HCT116 (cell line): Measurements from ENCODE around the gene C20orf204. TPM values are rescaled to one million over a fixed set of nuclear protein-coding genes. Genes with fewer than 3 reads are reported as not detected.

Experiments
- ATAC-seq: fragments of 200-7000 bp; cut with Tn5 transposase; 2 replicates; pipeline ENCODE4 v1.9.1; 2020; ENCODE audit warnings: mild to moderate bottlenecking, moderate library complexity
- BruUV-seq: library from RNA; stranded (reverse); fragments of 400-500 nt; replicated peaks from 2 replicates; lab custom pipeline; 2021; lab: Mats Ljungman, UMichigan
- CTCF ChIA-PET: fragments of 300-600 bp; sonication (Branson Sonifier 250); formaldehyde crosslinking; loops from one replicate; lab custom pipeline; 2021; ENCODE audit warnings: antibody characterized with exemption; lab: Charles Lee
- POLR2A ChIA-PET: fragments of 300-600, 350-600 bp; sonication (Branson Sonifier 250); formaldehyde crosslinking; loops from one replicate; lab custom pipeline; 2021; ENCODE audit warnings: antibody characterized with exemption; lab: Charles Lee
- RAD21 ChIA-PET, 2 experiments: fragments of 300-600 bp; sonication (Branson Sonifier 250); formaldehyde crosslinking; loops; one replicate each; lab custom pipeline; 2023; ENCODE audit warnings: low total read pairs in 2 of 2; ENCODE audit not compliant: uncharacterized antibody in 2 of 2, unreplicated experiment in 2 of 2, low non-redundant PET in 1 of 2; lab: Charles Lee
- DNase-seq: peaks from one replicate; pipeline ENCODE4 v3.0.0-alpha.2; 2010; ENCODE audit warnings: low read depth, low spot score
- H2AFZ ChIP-seq: fragments of 200-600 bp; shearing (Covaris generic), sonication (generic); 2 replicates; pipeline ENCODE4 v1.6.1; 2017; ENCODE audit warnings: low read depth, mixed run types, mixed read lengths, antibody characterized with exemption, low read length; ENCODE audit not compliant: poor library complexity, severe bottlenecking
- H3K27ac ChIP-seq: 2 replicates; pipeline ENCODE4 v1.5.1; 2012; ENCODE audit warnings: low read depth, low read length
- H3K27me3 ChIP-seq: fragments of 200-600 bp; sonication (generic); 2 replicates; pipeline ENCODE4 v1.6.1; 2016; ENCODE audit warnings: mixed run types, low read length, mixed read lengths; ENCODE audit not compliant: insufficient read depth
- H3K36me3 ChIP-seq, 2 experiments: fragments of 200-500 bp in 1 of 2; fragments of 200-600 bp in 1 of 2; sonication (Bioruptor generic) in 1 of 2; sonication (generic) in 1 of 2; 2 replicates each; pipeline versions ENCODE4 v1.5.1 to v1.6.1; 2014 to 2016; ENCODE audit warnings: low read length in 2 of 2, inconsistent platforms in 1 of 2, mixed read lengths in 1 of 2, mixed run types in 1 of 2; ENCODE audit not compliant: insufficient read depth in 2 of 2, control insufficient read depth in 1 of 2
- H3K4me1 ChIP-seq, 2 experiments: fragments of 200-600 bp in 1 of 2; sonication (generic) in 1 of 2; 2 replicates each; pipeline versions ENCODE4 v1.5.1 to v1.6.1; 2012 to 2017; ENCODE audit warnings: low read length in 2 of 2, inconsistent platforms in 1 of 2, mild to moderate bottlenecking in 1 of 2, mixed read lengths in 1 of 2, mixed run types in 1 of 2, moderate library complexity in 1 of 2; ENCODE audit not compliant: insufficient read depth in 2 of 2, control insufficient read depth in 1 of 2
- H3K4me2 ChIP-seq: fragments of 200-600 bp; sonication (generic); 2 replicates; pipeline ENCODE4 v1.6.1; 2017; ENCODE audit warnings: mixed run types, low read length, mixed read lengths
- H3K4me3 ChIP-seq, 2 experiments: fragments of 200-600 bp in 1 of 2; sonication (generic) in 1 of 2; replicated peaks in 1 of 2; 2 replicates each; pipeline ENCODE4 v1.5.1; 2011 to 2016; ENCODE audit warnings: low read length in 2 of 2, control low read depth in 1 of 2, low read depth in 1 of 2, mild to moderate bottlenecking in 1 of 2, mixed read lengths in 1 of 2, mixed run types in 1 of 2
- H3K79me2 ChIP-seq: fragments of 200-600 bp; sonication (generic); 2 replicates; pipeline ENCODE4 v1.6.1; 2017; ENCODE audit warnings: mild to moderate bottlenecking, mixed run types, low read length, moderate library complexity, mixed read lengths; ENCODE audit not compliant: insufficient read depth
- H3K9ac ChIP-seq: fragments of 200-600 bp; sonication (generic); 2 replicates; pipeline ENCODE4 v1.6.1; 2016; ENCODE audit warnings: low read length, mixed read lengths
- H3K9me2 ChIP-seq: fragments of 200-600 bp; sonication (generic), shearing (Covaris generic); 2 replicates; pipeline ENCODE4 v1.6.1; 2017; ENCODE audit warnings: mixed run types, mild to moderate bottlenecking, moderate library complexity; ENCODE audit not compliant: insufficient read depth
- H3K9me3 ChIP-seq, 2 experiments: fragments of 200-500 bp in 1 of 2; fragments of 200-600 bp in 1 of 2; sonication (Bioruptor generic) in 1 of 2; sonication (generic) in 1 of 2; 2 replicates each; pipeline ENCODE4 v1.6.1; 2014 to 2017; ENCODE audit warnings: low read length in 2 of 2, mixed read lengths in 2 of 2, inconsistent platforms in 1 of 2, low read depth in 1 of 2, mild to moderate bottlenecking in 1 of 2, mixed run types in 1 of 2, moderate library complexity in 1 of 2; ENCODE audit not compliant: control insufficient read depth in 1 of 2, insufficient read depth in 1 of 2
- H4K20me1 ChIP-seq: fragments of 200-600 bp; sonication (generic), shearing (Covaris generic); 2 replicates; pipeline ENCODE4 v1.6.1; 2017; ENCODE audit warnings: mixed run types, mild to moderate bottlenecking, moderate library complexity; ENCODE audit not compliant: insufficient read depth
- CBX3 ChIP-seq: IDR thresholded peaks from 2 replicates; pipeline ENCODE4 v1.6.1; 2012; ENCODE audit warnings: low read depth
- ELF1 ChIP-seq: IDR thresholded peaks from 2 replicates; pipeline ENCODE4 v1.6.1; 2012; ENCODE audit warnings: low read depth, borderline replicate concordance
- EZH2phosphoT487 ChIP-seq: fragments of 200-600 bp; IDR thresholded peaks from 2 replicates; pipeline ENCODE4 v1.6.1; 2018; ENCODE audit warnings: antibody characterized with exemption, borderline replicate concordance
- FOSL1 ChIP-seq: IDR thresholded peaks from 2 replicates; pipeline ENCODE4 v1.6.1; 2012; ENCODE audit warnings: low read depth
- POLR2AphosphoS5 ChIP-seq: IDR thresholded peaks from 2 replicates; pipeline ENCODE4 v1.6.1; 2011; ENCODE audit warnings: mild to moderate bottlenecking, low read depth, low read length, moderate library complexity
- RAD21 ChIP-seq: IDR thresholded peaks from 2 replicates; pipeline ENCODE4 v1.6.1; 2012; ENCODE audit warnings: low read depth, mild to moderate bottlenecking
- SIN3A ChIP-seq: IDR thresholded peaks from 2 replicates; pipeline ENCODE4 v1.6.1; 2012; ENCODE audit warnings: low read depth
- SP1 ChIP-seq: IDR thresholded peaks from 2 replicates; pipeline ENCODE4 v1.6.1; 2012; ENCODE audit warnings: low read depth
- SRF ChIP-seq: IDR thresholded peaks from 2 replicates; pipeline ENCODE4 v1.6.1; 2012; ENCODE audit warnings: low read depth
- TCF7L2 ChIP-seq: IDR thresholded peaks from 2 replicates; pipeline ENCODE4 v1.7.0; 2011; ENCODE audit warnings: borderline replicate concordance, inconsistent platforms; ENCODE audit not compliant: insufficient read depth, insufficient read length; ENCODE audit errors: extremely low read depth
- YY1 ChIP-seq: IDR thresholded peaks from 2 replicates; pipeline ENCODE4 v1.6.1; 2011; ENCODE audit warnings: low read length, low read depth, moderate library complexity, mild to moderate bottlenecking; ENCODE audit not compliant: insufficient replicate concordance; ENCODE audit errors: extremely low read depth
- intact Hi-C: fragments of 100-400 bp; cut with micrococcal nuclease; formaldehyde crosslinking; loops from 2 replicates; pipeline ENCODE4 v1.10.0; 2022
- total RNA-seq: library from RNA; stranded (reverse); gene quantifications from one replicate; pipeline ENCODE4 v1.2.1, GENCODE V29; 2021; ENCODE audit not compliant: unreplicated experiment
- TF ChIP-seq, protein P1 (sequence below): IDR thresholded peaks from 2 replicates; pipeline ENCODE4 v1.6.1; 2012; ENCODE audit warnings: low read depth
- TF ChIP-seq, protein P2 (sequence below): IDR thresholded peaks from 2 replicates; pipeline ENCODE4 v1.6.1; 2011; ENCODE audit warnings: mild to moderate bottlenecking, low read length, moderate library complexity; ENCODE audit not compliant: insufficient replicate concordance; ENCODE audit errors: extremely low read depth
- TF ChIP-seq, protein P3 (sequence below), 3 experiments: fragments of 200-600 bp in 1 of 3; sonication (generic) in 1 of 3; IDR thresholded peaks in 2 of 3; conservative IDR thresholded peaks in 1 of 3; 2 replicates each; pipeline ENCODE4 v1.5.1; 2012 to 2017; ENCODE audit warnings: low read depth in 2 of 3, low read length in 2 of 3, antibody characterized with exemption in 1 of 3, borderline replicate concordance in 1 of 3, control low read depth in 1 of 3, mild to moderate bottlenecking in 1 of 3, mixed read lengths in 1 of 3, mixed run types in 1 of 3, moderate library complexity in 1 of 3; ENCODE audit not compliant: insufficient read depth in 1 of 3

C20orf204 gene
- total RNA-seq, 1 experiment from 2014 or later: 2.5 TPM

DNA sequence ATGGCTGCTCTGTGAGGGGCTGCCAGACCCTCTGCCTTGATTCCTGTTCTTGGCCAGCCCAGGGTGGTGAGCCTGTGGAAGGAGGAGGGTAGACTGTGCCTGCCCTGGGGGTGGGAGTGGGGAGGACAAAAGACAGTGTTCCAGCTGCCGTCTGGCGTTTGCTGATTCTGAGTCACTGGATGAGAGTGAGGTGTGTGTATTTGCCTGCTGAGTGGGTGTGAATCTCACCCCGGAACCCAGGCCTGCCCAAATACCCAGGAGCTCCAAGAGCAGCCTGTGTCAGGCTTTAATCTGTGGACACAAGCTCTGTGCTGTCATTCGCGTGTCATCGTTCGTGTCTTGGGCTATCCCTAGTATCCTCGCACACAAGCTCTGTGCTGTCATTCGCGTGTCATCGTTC, 50.8 kb downstream of the C20orf204 start:
- no peaks in the 10 kb centered on the region for H3K27me3 ChIP-seq
- ChIA-PET POLR2A (interaction anchor here (0.5 kb wide), 1 partner anchor 36 kb away, joined by 4 read pairs; no protein-coding TSS in a partner anchor), RAD21 (no interaction called here), CTCF (no interaction called here)
- no peak for DNase-seq
- no peaks in the 10 kb centered on the region for H3K79me2 ChIP-seq
- intact Hi-C loops: no loop called here
- H3K27ac ChIP-seq: no peak overlapping the region
- no TSS peak for BruUV-seq
- peaks cover 6% of the 10 kb centered on the region in 2 experiments; a peak in 2 of 4 replicates for H3K9me3 ChIP-seq
- H3K9me2 ChIP-seq: no peaks in the 10 kb centered on the region
- no peak overlapping the region for H2AFZ ChIP-seq
- no peak for TF ChIP-seq CBX3
- TF ChIP-seq EZH2phosphoT487: no peak
- no peak for TF ChIP-seq RAD21
- TF ChIP-seq SIN3A: no peak
- TF ChIP-seq FOSL1: no peak
- TF ChIP-seq, protein P1, sequence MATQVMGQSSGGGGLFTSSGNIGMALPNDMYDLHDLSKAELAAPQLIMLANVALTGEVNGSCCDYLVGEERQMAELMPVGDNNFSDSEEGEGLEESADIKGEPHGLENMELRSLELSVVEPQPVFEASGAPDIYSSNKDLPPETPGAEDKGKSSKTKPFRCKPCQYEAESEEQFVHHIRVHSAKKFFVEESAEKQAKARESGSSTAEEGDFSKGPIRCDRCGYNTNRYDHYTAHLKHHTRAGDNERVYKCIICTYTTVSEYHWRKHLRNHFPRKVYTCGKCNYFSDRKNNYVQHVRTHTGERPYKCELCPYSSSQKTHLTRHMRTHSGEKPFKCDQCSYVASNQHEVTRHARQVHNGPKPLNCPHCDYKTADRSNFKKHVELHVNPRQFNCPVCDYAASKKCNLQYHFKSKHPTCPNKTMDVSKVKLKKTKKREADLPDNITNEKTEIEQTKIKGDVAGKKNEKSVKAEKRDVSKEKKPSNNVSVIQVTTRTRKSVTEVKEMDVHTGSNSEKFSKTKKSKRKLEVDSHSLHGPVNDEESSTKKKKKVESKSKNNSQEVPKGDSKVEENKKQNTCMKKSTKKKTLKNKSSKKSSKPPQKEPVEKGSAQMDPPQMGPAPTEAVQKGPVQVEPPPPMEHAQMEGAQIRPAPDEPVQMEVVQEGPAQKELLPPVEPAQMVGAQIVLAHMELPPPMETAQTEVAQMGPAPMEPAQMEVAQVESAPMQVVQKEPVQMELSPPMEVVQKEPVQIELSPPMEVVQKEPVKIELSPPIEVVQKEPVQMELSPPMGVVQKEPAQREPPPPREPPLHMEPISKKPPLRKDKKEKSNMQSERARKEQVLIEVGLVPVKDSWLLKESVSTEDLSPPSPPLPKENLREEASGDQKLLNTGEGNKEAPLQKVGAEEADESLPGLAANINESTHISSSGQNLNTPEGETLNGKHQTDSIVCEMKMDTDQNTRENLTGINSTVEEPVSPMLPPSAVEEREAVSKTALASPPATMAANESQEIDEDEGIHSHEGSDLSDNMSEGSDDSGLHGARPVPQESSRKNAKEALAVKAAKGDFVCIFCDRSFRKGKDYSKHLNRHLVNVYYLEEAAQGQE: no peak
- no peak for TF ChIP-seq SP1
- TF ChIP-seq, protein P2, sequence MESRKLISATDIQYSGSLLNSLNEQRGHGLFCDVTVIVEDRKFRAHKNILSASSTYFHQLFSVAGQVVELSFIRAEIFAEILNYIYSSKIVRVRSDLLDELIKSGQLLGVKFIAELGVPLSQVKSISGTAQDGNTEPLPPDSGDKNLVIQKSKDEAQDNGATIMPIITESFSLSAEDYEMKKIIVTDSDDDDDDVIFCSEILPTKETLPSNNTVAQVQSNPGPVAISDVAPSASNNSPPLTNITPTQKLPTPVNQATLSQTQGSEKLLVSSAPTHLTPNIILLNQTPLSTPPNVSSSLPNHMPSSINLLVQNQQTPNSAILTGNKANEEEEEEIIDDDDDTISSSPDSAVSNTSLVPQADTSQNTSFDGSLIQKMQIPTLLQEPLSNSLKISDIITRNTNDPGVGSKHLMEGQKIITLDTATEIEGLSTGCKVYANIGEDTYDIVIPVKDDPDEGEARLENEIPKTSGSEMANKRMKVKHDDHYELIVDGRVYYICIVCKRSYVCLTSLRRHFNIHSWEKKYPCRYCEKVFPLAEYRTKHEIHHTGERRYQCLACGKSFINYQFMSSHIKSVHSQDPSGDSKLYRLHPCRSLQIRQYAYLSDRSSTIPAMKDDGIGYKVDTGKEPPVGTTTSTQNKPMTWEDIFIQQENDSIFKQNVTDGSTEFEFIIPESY: no peak
- no peak for TF ChIP-seq YY1
- no peak for TF ChIP-seq SRF
- TF ChIP-seq, protein P3, sequence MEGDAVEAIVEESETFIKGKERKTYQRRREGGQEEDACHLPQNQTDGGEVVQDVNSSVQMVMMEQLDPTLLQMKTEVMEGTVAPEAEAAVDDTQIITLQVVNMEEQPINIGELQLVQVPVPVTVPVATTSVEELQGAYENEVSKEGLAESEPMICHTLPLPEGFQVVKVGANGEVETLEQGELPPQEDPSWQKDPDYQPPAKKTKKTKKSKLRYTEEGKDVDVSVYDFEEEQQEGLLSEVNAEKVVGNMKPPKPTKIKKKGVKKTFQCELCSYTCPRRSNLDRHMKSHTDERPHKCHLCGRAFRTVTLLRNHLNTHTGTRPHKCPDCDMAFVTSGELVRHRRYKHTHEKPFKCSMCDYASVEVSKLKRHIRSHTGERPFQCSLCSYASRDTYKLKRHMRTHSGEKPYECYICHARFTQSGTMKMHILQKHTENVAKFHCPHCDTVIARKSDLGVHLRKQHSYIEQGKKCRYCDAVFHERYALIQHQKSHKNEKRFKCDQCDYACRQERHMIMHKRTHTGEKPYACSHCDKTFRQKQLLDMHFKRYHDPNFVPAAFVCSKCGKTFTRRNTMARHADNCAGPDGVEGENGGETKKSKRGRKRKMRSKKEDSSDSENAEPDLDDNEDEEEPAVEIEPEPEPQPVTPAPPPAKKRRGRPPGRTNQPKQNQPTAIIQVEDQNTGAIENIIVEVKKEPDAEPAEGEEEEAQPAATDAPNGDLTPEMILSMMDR (IDR thresholded peaks at IDR 0.05 in 2 of 3, conservative IDR thresholded peaks at IDR 0.05 in 1 of 3; ENCODE audit: borderline replicate concordance in 1 of 3, insufficient read depth in 1 of 3, low read depth in 2 of 3, low read length in 2 of 3): no peak
- TF ChIP-seq POLR2AphosphoS5: no peak
- TF ChIP-seq ELF1: no peak
- no peak for TF ChIP-seq TCF7L2
- H3K9ac ChIP-seq: no peak overlapping the region
- H4K20me1 ChIP-seq: no peaks in the 10 kb centered on the region
- no peak overlapping the region for H3K4me2 ChIP-seq
- no peaks in the 10 kb centered on the region for H3K36me3 ChIP-seq
- H3K4me3 ChIP-seq: no peak overlapping the region
- peaks cover 5 to 7% of the 10 kb centered on the region in 2 experiments; a peak in 2 of 4 replicates for H3K4me1 ChIP-seq
- no peak for ATAC-seq
